ENCODE results near the gene TLCD2. TPM values are rescaled to one million over a fixed set of nuclear protein-coding genes. Genes with fewer than 3 reads are reported as not detected.

The TLCD2 gene
- total and polyA plus RNA-seq, 2 of the 13 experiments (the other 11 are each of a cell fraction or from before 2014, with no cell fraction given), result 0.90 to 1.1 TPM

- TF ChIP-seq AHDC1 (CRISPR knock-in tag; IDR thresholded peaks at IDR 0.05; ENCODE audit: borderline replicate concordance), result no peak
- peak; percentile 68; the same call in 1 of the 2 replicates for TF ChIP-seq ZFY (CRISPR knock-in tag; IDR thresholded peaks at IDR 0.05)
- TF ChIP-seq SP2 (CRISPR knock-in tag; IDR thresholded peaks at IDR 0.05), result no peak
- peak; percentile 48 for TF ChIP-seq ZNF883 (CRISPR knock-in tag; IDR thresholded peaks at IDR 0.05; ENCODE audit: not compliant biosample characterization)
- no peak; the same call in 1 of the 2 replicates for TF ChIP-seq ZNF619 (CRISPR knock-in tag; IDR thresholded peaks at IDR 0.05)
- TF ChIP-seq, protein P1, sequence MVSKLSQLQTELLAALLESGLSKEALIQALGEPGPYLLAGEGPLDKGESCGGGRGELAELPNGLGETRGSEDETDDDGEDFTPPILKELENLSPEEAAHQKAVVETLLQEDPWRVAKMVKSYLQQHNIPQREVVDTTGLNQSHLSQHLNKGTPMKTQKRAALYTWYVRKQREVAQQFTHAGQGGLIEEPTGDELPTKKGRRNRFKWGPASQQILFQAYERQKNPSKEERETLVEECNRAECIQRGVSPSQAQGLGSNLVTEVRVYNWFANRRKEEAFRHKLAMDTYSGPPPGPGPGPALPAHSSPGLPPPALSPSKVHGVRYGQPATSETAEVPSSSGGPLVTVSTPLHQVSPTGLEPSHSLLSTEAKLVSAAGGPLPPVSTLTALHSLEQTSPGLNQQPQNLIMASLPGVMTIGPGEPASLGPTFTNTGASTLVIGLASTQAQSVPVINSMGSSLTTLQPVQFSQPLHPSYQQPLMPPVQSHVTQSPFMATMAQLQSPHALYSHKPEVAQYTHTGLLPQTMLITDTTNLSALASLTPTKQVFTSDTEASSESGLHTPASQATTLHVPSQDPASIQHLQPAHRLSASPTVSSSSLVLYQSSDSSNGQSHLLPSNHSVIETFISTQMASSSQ (IDR thresholded peaks at IDR 0.05; ENCODE audit: low read depth), result peak; percentile 91
- TF ChIP-seq, protein P1 (CRISPR knock-in tag; IDR thresholded peaks at IDR 0.05; ENCODE audit: borderline replicate concordance), result peak; percentile 93
- TF ChIP-seq ZNF142 (CRISPR knock-in tag; IDR thresholded peaks at IDR 0.05), result 0 out of 2 replicates have a peak, but pooled peaks have one; percentile 20
- TF ChIP-seq KDM5B (CRISPR knock-in tag; IDR thresholded peaks at IDR 0.05; ENCODE audit: borderline replicate concordance), result no peak
- 0 out of 2 replicates have a peak, but pooled peaks have one; percentile 25 for TF ChIP-seq KDM4B (CRISPR knock-in tag; IDR thresholded peaks at IDR 0.05)
- no peak for TF ChIP-seq ZNF615 (CRISPR knock-in tag; IDR thresholded peaks at IDR 0.05; ENCODE audit: borderline replicate concordance)
- TF ChIP-seq LCORL (IDR thresholded peaks at IDR 0.05), result no peak
- peak; percentile 77 for TF ChIP-seq LCORL (CRISPR knock-in tag; IDR thresholded peaks at IDR 0.05)
These were observed 32.4 kb upstream of the TLCD2 start, which contains the start of gene SERPINF2 (continued) for GRCh38 chr17:1742371-1743087.

All from HepG2 (cell line).